CD4-positive, alpha-beta T cell treated with Interferon alpha-2 for 1 hour (primary cell): ENCODE measurements around the gene DMD.

Experiments
- DNase-seq, 2 donors: peaks; one replicate each; pipeline ENCODE4 v3.0.0-alpha.2; 2020 to 2022

Gene DMD

DNA sequence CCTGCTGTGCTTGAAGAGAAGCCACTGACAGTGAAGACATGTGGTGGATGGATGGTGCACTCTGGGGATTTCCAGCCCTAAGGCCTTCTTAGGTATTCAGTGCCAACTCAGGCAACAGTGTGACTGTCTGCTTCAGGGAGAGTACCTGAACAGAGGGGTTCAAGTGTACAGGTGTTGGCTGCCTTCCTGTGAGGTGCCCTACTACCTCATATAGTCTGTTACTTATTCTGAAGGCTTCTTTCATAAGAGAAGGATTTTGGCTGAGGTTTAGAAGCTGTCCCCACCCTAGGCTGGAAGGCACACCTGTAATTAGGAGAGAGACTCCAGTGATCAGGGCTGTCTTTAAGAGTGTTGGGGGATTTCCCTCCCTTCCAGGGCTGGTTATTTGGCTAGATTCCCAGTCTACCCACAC is 2141.3 kb downstream of the DMD start:
- no peak for DNase-seq
